ENCODE measurements around the gene RSF1.

RSF1 gene

DNA sequence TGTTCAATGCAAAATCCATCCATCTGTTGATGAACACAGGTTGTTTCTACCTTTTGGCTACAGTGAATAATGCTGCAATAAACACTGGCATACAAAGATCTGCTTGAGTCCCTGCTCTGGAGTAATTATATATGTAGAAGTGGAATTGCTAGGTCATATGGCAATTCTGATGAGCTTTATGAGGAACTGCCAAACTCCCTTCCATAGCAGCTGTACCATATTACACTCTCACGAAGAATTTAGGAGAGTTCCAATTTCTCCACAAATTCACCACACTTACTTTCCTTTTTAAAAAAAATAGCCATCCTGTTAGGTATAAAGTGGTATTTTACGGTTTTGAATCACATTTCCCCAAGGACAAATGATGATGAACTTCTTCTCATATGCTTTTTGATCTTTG lies 62.2 kb downstream of the RSF1 start (continued):
- TF ChIP-seq SP7 (tag by site-specific recombination; IDR thresholded peaks at IDR 0.05) (no peak), ZNF26 (tag by site-specific recombination; IDR thresholded peaks at IDR 0.05) (no peak), HOXA7 (CRISPR knock-in tag; IDR thresholded peaks at IDR 0.05; ENCODE audit: borderline replicate concordance) (no peak)

GRCh38 chr11:77753230-77753629 lies 67.3 kb downstream of the RSF1 start:
- peaks cover 4 to 5% of the 10 kb centered on the region in 2 experiments; a peak in 2 of 3 replicates for H3K36me3 ChIP-seq (ENCODE audit: control insufficient read depth in 2 of 2, insufficient read depth in 1 of 2, low read length in 2 of 2)
- TF ChIP-seq ZNF202 (tag by site-specific recombination; IDR thresholded peaks at IDR 0.05; ENCODE audit: borderline replicate concordance) (no peak), ZNF23 (tag by site-specific recombination; IDR thresholded peaks at IDR 0.05; ENCODE audit: borderline replicate concordance) (no peak), SCRT1 (tag by site-specific recombination; IDR thresholded peaks at IDR 0.05; ENCODE audit: borderline replicate concordance) (no peak), ZNF335 (tag by site-specific recombination; conservative IDR thresholded peaks at IDR 0.05) (no peak), MYNN (tag by site-specific recombination; IDR thresholded peaks at IDR 0.05; ENCODE audit: borderline replicate concordance) (no peak), ZNF501 (tag by site-specific recombination; IDR thresholded peaks at IDR 0.05) (no peak), ZNF654 (tag by site-specific recombination; IDR thresholded peaks at IDR 0.05; ENCODE audit: low read depth) (no peak)
- CTCF ChIA-PET: no interaction called here
- H3K4me3 ChIP-seq (ENCODE audit: low read depth, low read length): no peak overlapping the region
- H3K4me1 ChIP-seq (ENCODE audit: control insufficient read depth, insufficient read depth, low read length): no peaks in the 10 kb centered on the region
- no peaks in the 10 kb centered on the region for H3K9me3 ChIP-seq (ENCODE audit: control insufficient read depth, insufficient read depth, low read depth, low read length)
- H3K27ac ChIP-seq (ENCODE audit: extremely low read depth, low read depth, low read length): no peak overlapping the region
- POLR2A ChIA-PET: no interaction called here

GRCh38 chr11:77752516-77752915 lies 68.0 kb downstream of the RSF1 start:
- CTCF ChIA-PET: no interaction called here
- H3K4me1 ChIP-seq (ENCODE audit: control insufficient read depth, insufficient read depth, low read length): no peaks in the 10 kb centered on the region
- H3K36me3 ChIP-seq (ENCODE audit: control insufficient read depth in 2 of 2, insufficient read depth in 1 of 2, low read length in 2 of 2): peaks cover 4 to 5% of the 10 kb centered on the region in 2 experiments; a peak in 2 of 3 replicates
- POLR2A ChIA-PET: no interaction called here
- no peaks in the 10 kb centered on the region for H3K9me3 ChIP-seq (ENCODE audit: control insufficient read depth, insufficient read depth, low read depth, low read length)
- no peak overlapping the region for H3K4me3 ChIP-seq (ENCODE audit: low read depth, low read length)
- no peak overlapping the region for H3K27ac ChIP-seq (ENCODE audit: extremely low read depth, low read depth, low read length)
- TF ChIP-seq ZIC2 (tag by site-specific recombination; IDR thresholded peaks at IDR 0.05) (no peak), ZNF24 (tag by site-specific recombination; IDR thresholded peaks at IDR 0.05) (no peak), REST (tag by site-specific recombination; IDR thresholded peaks at IDR 0.05) (no peak), ZSCAN23 (tag by site-specific recombination; IDR thresholded peaks at IDR 0.05) (no peak), SCRT2 (tag by site-specific recombination; IDR thresholded peaks at IDR 0.05) (no peak), ZNF510 (tag by site-specific recombination; IDR thresholded peaks at IDR 0.05; ENCODE audit: insufficient replicate concordance) (no peak), ZFP41 (tag by site-specific recombination; IDR thresholded peaks at IDR 0.05; ENCODE audit: borderline replicate concordance) (no peak), ZNF175 (tag by site-specific recombination; IDR thresholded peaks at IDR 0.05) (no peak), BCL11B (tag by site-specific recombination; IDR thresholded peaks at IDR 0.05; ENCODE audit: low read depth) (no peak)
- TF ChIP-seq, protein P1, sequence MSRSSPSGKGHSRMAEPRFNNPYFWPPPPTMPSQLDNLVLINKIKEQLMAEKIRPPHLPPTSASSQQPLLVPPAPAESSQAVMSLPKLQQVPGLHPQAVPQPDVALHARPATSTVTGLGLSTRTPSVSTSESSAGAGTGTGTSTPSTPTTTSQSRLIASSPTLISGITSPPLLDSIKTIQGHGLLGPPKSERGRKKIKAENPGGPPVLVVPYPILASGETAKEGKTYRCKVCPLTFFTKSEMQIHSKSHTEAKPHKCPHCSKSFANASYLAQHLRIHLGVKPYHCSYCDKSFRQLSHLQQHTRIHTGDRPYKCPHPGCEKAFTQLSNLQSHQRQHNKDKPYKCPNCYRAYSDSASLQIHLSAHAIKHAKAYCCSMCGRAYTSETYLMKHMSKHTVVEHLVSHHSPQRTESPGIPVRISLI (tag by site-specific recombination; IDR thresholded peaks at IDR 0.05): no peak

Data from HEK293 (cell line).